ENCODE data around the gene ATP9A. TPM values are rescaled to one million over a fixed set of nuclear protein-coding genes. Genes with fewer than 3 reads are reported as not detected.

Gene ATP9A
- total RNA-seq, 1 experiment from 2014 or later: 18.6 TPM

DNA sequence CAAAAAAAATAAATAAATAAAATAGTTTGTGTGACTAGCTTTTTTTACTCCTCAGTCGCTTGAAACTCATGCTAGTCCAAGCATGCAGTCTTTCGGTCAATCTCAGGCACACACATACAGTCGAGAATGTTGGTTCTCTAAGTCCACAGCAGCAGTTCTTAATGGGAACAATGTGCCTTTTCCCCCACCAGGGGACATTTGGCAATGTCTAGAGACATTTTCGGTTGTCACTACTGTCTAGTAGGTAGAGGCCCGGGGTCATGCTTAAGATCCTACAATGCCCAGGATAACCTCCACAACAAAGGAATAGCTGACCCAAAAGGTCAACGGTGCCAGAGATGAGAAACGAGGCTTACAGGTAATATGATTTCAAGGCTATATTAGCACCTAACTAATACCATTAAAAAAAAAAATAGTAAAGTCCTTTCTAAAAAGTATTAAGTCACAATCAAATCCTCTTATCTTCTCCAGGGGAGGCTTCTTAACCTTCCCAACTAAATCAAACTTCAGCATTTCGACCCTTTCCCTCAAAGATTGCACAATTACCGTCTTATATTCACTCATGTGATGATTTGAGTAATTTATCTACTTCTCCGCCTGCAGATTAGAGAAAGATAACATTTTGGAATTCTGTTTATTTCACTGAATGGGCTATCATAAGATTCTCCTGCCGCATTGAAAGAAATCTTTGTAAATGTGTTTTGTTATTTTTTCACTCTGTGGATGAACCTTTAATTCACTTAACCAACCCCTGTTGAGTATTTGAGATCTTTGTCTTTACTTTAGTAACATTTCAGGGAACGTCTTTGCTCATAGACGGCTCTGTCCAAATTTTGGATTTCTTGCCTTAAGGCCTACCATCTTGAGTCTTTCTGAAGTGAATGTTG, 42.2 kb upstream of the ATP9A start:
- H3K79me2 ChIP-seq (ENCODE audit: low read depth): no peaks in the 10 kb centered on the region
- peaks cover 15% of the 10 kb centered on the region for H3K4me1 ChIP-seq (replicated peaks; ENCODE audit: insufficient read depth)
- no peak for TF ChIP-seq EZH2 (IDR thresholded peaks at IDR 0.05; ENCODE audit: low read depth)
- TF ChIP-seq, protein P1, sequence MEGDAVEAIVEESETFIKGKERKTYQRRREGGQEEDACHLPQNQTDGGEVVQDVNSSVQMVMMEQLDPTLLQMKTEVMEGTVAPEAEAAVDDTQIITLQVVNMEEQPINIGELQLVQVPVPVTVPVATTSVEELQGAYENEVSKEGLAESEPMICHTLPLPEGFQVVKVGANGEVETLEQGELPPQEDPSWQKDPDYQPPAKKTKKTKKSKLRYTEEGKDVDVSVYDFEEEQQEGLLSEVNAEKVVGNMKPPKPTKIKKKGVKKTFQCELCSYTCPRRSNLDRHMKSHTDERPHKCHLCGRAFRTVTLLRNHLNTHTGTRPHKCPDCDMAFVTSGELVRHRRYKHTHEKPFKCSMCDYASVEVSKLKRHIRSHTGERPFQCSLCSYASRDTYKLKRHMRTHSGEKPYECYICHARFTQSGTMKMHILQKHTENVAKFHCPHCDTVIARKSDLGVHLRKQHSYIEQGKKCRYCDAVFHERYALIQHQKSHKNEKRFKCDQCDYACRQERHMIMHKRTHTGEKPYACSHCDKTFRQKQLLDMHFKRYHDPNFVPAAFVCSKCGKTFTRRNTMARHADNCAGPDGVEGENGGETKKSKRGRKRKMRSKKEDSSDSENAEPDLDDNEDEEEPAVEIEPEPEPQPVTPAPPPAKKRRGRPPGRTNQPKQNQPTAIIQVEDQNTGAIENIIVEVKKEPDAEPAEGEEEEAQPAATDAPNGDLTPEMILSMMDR (conservative IDR thresholded peaks at IDR 0.05): peak; percentile 38
- H2AFZ ChIP-seq: peak overlapping the region; percentile 69; the same call in 1 of the 2 replicates
- peaks cover 19% of the 10 kb centered on the region; the same call in 1 of the 2 replicates for H3F3A ChIP-seq (ENCODE audit: insufficient read depth, low read depth)
- no peaks in the 10 kb centered on the region for H3K36me3 ChIP-seq (ENCODE audit: low read depth)
- BruUV-seq (replicated peaks): no TSS peak
- no peaks in the 10 kb centered on the region for H3K27me3 ChIP-seq (ENCODE audit: insufficient read depth, low read depth)
- intact Hi-C loops (cut with micrococcal nuclease; ENCODE audit: unreplicated experiment): no loop called here
- peak overlapping the region; percentile 40 for H3K27ac ChIP-seq
- no peak for DNase-seq
- no peaks in the 10 kb centered on the region for H3K9me3 ChIP-seq (ENCODE audit: insufficient read depth, low read depth)
- no peak overlapping the region for H3K4me3 ChIP-seq
- POLR2A ChIA-PET (ENCODE audit: unreplicated experiment): no interaction called here
- CTCF ChIA-PET: no interaction called here
- H3K9me2 ChIP-seq (ENCODE audit: insufficient read depth): no peaks in the 10 kb centered on the region
- no peaks in the 10 kb centered on the region for H4K20me1 ChIP-seq (ENCODE audit: insufficient read depth)
- H3K4me2 ChIP-seq: peak overlapping the region; percentile 29

DNA sequence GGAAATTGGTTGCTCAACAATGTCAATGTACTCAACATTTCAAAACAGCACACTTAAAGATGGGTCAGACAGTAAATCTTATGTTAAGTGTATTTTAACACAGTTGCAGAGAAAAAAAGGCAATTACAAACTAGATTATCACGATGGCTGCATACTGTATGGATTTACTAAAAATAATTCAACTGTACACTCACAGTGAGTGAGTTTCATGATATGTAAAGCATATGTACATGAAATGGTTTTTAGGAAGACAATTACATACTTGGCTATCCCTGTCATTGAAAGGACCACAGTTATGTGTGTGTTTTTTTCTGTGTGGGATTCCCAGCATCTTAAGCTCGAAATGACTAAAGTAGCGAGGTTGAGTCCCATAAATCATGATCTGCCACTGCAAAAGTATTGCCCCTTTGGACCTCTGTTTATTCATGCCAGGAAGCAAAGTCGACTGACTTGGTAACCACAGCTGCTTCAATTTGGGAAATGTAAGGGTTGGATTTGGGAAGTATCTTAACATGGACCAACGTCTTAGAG, 39.6 kb upstream of the ATP9A start:
- peaks cover 34% of the 10 kb centered on the region for H3K4me1 ChIP-seq (replicated peaks; ENCODE audit: insufficient read depth)
- no peak overlapping the region for H3K27ac ChIP-seq
- TF ChIP-seq, protein P1 (conservative IDR thresholded peaks at IDR 0.05): no peak
- no peak for TF ChIP-seq EZH2 (IDR thresholded peaks at IDR 0.05; ENCODE audit: low read depth)
- no peaks in the 10 kb centered on the region for H3K36me3 ChIP-seq (ENCODE audit: low read depth)
- no peak overlapping the region for H3K4me3 ChIP-seq
- H2AFZ ChIP-seq: no peak overlapping the region
- peaks cover 32% of the 10 kb centered on the region; the same call in 1 of the 2 replicates for H3F3A ChIP-seq (ENCODE audit: insufficient read depth, low read depth)
- H3K27me3 ChIP-seq (ENCODE audit: insufficient read depth, low read depth): no peaks in the 10 kb centered on the region
- no peaks in the 10 kb centered on the region for H3K9me2 ChIP-seq (ENCODE audit: insufficient read depth)
- no peaks in the 10 kb centered on the region for H4K20me1 ChIP-seq (ENCODE audit: insufficient read depth)
- no peak overlapping the region for H3K4me2 ChIP-seq
- CTCF ChIA-PET: interaction anchor here (0.6 kb wide), 2 partner anchors 113 to 277 kb away, joined by 3 to 4 read pairs; no protein-coding TSS in a partner anchor
- no peaks in the 10 kb centered on the region for H3K9me3 ChIP-seq (ENCODE audit: insufficient read depth, low read depth)
- no peaks in the 10 kb centered on the region for H3K79me2 ChIP-seq (ENCODE audit: low read depth)
- intact Hi-C loops (cut with micrococcal nuclease; ENCODE audit: unreplicated experiment): no loop called here
- DNase-seq: no peak
- BruUV-seq (replicated peaks): no TSS peak
- POLR2A ChIA-PET (ENCODE audit: unreplicated experiment): no interaction called here

DNA sequence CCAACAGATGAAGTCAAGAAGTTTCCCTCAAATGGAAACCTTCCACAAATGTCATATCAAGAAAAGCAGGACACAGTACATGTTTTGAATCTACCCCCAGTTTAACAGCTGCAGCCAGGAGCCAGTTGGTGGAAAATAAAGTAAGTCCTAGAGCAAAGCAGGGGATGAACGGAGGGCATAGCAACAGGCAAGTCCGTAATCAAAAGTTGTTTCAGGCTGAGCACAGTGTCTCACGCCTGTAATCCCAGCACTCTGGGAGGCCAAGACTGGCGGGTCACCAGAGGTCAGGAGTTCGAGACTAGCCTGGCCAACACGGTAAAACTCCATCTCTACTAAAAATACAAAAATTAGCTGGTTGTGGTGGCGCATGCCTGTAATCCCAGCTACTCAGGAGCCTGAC, 36.6 kb upstream of the ATP9A start:
- no peak overlapping the region for H2AFZ ChIP-seq
- no peak overlapping the region for H3K27ac ChIP-seq

More for the DNA sequence above, 36.6 kb upstream of the ATP9A start:
- TF ChIP-seq, protein P1 (conservative IDR thresholded peaks at IDR 0.05): no peak
- TF ChIP-seq EZH2 (IDR thresholded peaks at IDR 0.05; ENCODE audit: low read depth): no peak
- Histone ChIP-seq H3K9me2 (ENCODE audit: insufficient read depth) (no peaks in the 10 kb centered on the region), H3K9me3 (ENCODE audit: insufficient read depth, low read depth) (no peaks in the 10 kb centered on the region), H3K4me3 (no peak overlapping the region), H4K20me1 (ENCODE audit: insufficient read depth) (no peaks in the 10 kb centered on the region), H3K27me3 (ENCODE audit: insufficient read depth, low read depth) (no peaks in the 10 kb centered on the region), H3K36me3 (ENCODE audit: low read depth) (no peaks in the 10 kb centered on the region), H3K4me1 (replicated peaks; ENCODE audit: insufficient read depth) (peaks cover 35% of the 10 kb centered on the region), H3F3A (ENCODE audit: insufficient read depth, low read depth) (peaks cover 24% of the 10 kb centered on the region; the same call in 1 of the 2 replicates), H3K79me2 (ENCODE audit: low read depth) (peaks cover under 1% of the 10 kb centered on the region; the same call in 1 of the 2 replicates), H3K4me2 (no peak overlapping the region)
- intact Hi-C loops (cut with micrococcal nuclease; ENCODE audit: unreplicated experiment): loop anchor here (5.0 kb wide), 1 partner anchor 193 kb away; no protein-coding TSS in a partner anchor
- BruUV-seq (replicated peaks): no TSS peak
- DNase-seq: no peak
- ChIA-PET CTCF (no interaction called here), POLR2A (ENCODE audit: unreplicated experiment) (no interaction called here)
